Colonic mucosa (tissue), 4 donors: ENCODE results near the gene METRNL. TPM values are rescaled to one million over a fixed set of nuclear protein-coding genes. Genes with fewer than 3 reads are reported as not detected.

ENCODE experiments used
- DNase-seq: peaks from one replicate; pipeline ENCODE4 v3.0.0-alpha.2; 2020
- H3K27ac ChIP-seq: fragments of 200-600 bp; one replicate; pipeline ENCODE4 v1.8.0; 2021
- H3K27me3 ChIP-seq: fragments of 200-600 bp; one replicate; pipeline ENCODE4 v1.8.0; 2021
- H3K36me3 ChIP-seq: fragments of 200-600 bp; one replicate; pipeline ENCODE4 v1.8.0; 2021
- H3K4me1 ChIP-seq: fragments of 200-600 bp; one replicate; pipeline ENCODE4 v1.8.0; 2021; ENCODE audit warnings: mild to moderate bottlenecking
- H3K4me3 ChIP-seq: fragments of 200-600 bp; one replicate; pipeline ENCODE4 v1.8.0; 2021
- H3K9ac ChIP-seq, 2 donors: one replicate each; pipeline ENCODE4 v1.7.0; 2013; ENCODE audit warnings: control low read depth in 2 of 2, low read depth in 2 of 2, low read length in 2 of 2
- H3K9me3 ChIP-seq: fragments of 200-600 bp; one replicate; pipeline ENCODE4 v1.8.0; 2021
- intact Hi-C: fragments of 100-400 bp; cut with DNase I; formaldehyde crosslinking; loops from one replicate; pipeline ENCODE4 v1.14.1; 2022
- total RNA-seq, 2 donors: library from RNA; stranded (reverse); fragmentation: NEBNext Ultra II Directional in 1 of 2; extraction: Animal tissue kit (Norgen Biotek cat#: 25700) in 1 of 2; gene quantifications; one replicate each; pipeline ENCODE4 v1.2.1, GENCODE V29; 2021
- TF ChIP-seq, protein P1 (sequence below): fragments of 200-600 bp; IDR thresholded peaks from one replicate; pipeline ENCODE4 v1.8.0; 2022; ENCODE audit warnings: antibody characterized with exemption, mild to moderate bottlenecking
- donor health status: healthy.
- donor health status: DM: no; HTN: no; CAD: no.
- donor health status: DM: no; HTN: no; CAD: no.

The METRNL gene
- total RNA-seq, 2 donors from 2014 or later = 84.2 to 87.2 TPM

DNA sequence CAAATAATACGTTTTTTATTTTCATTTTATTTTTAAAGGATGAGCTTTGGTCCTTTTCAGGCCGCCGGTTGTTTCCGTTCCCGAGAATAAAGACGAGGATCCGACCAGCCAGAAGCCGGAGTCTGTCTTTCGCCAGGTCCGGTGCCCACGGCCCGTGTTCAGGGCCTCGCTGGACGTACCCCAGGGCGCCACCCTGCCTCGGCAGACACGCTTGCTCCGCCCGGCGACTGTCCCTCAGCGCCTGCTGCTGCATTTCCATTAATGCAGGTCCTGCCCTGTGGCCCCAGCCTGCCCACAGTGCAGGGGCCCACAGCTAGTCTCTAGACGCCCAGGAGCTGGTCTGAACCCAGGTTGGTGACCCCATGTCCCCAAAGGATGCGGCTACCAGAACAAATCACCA is 15.6 kb downstream of the METRNL start:
- intact Hi-C loops = no loop called here
- Histone ChIP-seq H3K9ac (no peak overlapping the region), H3K4me1 (peaks cover 23% of the 10 kb centered on the region), H3K36me3 (peaks cover 6% of the 10 kb centered on the region), H3K4me3 (no peak overlapping the region), H3K9me3 (no peaks in the 10 kb centered on the region), H3K27ac (no peak overlapping the region), H3K27me3 (peaks cover 18% of the 10 kb centered on the region)
- TF ChIP-seq, protein P1, sequence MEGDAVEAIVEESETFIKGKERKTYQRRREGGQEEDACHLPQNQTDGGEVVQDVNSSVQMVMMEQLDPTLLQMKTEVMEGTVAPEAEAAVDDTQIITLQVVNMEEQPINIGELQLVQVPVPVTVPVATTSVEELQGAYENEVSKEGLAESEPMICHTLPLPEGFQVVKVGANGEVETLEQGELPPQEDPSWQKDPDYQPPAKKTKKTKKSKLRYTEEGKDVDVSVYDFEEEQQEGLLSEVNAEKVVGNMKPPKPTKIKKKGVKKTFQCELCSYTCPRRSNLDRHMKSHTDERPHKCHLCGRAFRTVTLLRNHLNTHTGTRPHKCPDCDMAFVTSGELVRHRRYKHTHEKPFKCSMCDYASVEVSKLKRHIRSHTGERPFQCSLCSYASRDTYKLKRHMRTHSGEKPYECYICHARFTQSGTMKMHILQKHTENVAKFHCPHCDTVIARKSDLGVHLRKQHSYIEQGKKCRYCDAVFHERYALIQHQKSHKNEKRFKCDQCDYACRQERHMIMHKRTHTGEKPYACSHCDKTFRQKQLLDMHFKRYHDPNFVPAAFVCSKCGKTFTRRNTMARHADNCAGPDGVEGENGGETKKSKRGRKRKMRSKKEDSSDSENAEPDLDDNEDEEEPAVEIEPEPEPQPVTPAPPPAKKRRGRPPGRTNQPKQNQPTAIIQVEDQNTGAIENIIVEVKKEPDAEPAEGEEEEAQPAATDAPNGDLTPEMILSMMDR = no peak
- DNase-seq = no peak

DNA sequence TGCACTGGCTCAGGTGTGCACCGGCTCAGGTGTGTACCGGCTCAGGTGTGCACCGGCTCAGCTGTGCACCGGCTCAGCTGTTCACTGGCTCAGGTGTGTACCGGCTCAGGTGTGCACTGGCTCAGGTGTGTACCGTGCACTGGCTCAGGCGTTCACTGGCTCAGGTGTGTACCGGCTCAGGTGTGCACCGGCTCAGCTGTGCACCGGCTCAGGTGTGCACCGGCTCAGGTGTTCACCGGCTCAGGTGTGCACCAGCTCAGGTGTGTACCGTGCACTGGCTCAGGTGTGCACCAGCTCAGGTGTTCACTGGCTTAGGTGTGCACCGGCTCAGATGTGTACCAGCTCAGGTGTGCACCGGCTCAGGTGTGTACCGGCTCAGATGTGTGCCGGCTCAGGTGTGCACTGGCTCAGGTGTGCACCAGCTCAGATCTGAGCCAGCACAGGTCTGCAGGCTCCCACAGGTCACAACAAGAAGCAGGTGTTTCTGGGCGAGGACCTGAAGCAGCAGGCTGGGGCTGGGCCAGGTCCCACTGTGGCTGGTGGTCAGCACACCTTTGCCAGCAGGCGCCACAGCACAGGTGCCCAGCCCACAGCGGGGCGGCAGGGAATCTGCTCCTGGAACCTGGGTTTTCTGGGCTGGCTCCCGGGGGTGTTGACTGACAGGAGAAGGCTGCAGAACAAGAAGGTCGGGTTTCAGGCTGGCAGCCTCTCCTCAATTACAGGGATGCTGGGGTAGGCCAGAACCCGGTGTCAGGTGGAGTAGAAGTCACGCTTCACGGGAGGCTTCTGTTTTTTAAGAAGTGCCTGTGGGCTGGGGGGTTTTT is 17.2 kb downstream of the METRNL start:
- DNase-seq = peak; percentile 66
- H3K27me3 ChIP-seq = peaks cover 20% of the 10 kb centered on the region
- no peak overlapping the region for H3K4me3 ChIP-seq
- H3K27ac ChIP-seq = no peak overlapping the region
- no peak overlapping the region for H3K9ac ChIP-seq
- H3K9me3 ChIP-seq = no peaks in the 10 kb centered on the region
- H3K36me3 ChIP-seq = peaks cover 6% of the 10 kb centered on the region
- TF ChIP-seq, protein P1 = no peak
- H3K4me1 ChIP-seq = peaks cover 26% of the 10 kb centered on the region
- intact Hi-C loops = no loop called here

DNA sequence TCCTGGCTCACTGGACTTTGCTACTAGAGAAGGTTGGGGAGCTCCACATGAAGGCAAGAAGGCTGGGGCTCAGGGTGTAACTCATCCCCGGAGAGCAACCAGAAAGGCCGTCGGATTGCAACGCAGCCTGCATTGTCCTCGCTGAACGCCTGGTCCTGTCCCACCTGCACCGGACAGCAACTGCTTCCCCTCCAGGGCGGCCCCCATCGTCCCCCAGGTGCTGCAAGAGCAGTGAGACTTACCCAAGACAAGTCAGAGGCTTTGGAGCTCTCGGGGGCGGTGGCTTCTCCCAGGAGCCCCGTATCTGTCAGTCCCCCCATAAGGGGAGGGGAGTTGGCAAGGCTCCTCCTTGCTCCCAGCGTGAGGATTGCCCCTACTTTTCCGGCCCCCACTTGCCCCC is 18.4 kb downstream of the METRNL start:
- Histone ChIP-seq H3K4me3 (no peak overlapping the region), H3K27me3 (peaks cover 20% of the 10 kb centered on the region), H3K9me3 (no peaks in the 10 kb centered on the region), H3K9ac (no peak overlapping the region), H3K4me1 (peaks cover 28% of the 10 kb centered on the region), H3K27ac (no peak overlapping the region), H3K36me3 (peaks cover 6% of the 10 kb centered on the region)
- DNase-seq = no peak
- TF ChIP-seq, protein P1 = no peak
- intact Hi-C loops = no loop called here

DNA sequence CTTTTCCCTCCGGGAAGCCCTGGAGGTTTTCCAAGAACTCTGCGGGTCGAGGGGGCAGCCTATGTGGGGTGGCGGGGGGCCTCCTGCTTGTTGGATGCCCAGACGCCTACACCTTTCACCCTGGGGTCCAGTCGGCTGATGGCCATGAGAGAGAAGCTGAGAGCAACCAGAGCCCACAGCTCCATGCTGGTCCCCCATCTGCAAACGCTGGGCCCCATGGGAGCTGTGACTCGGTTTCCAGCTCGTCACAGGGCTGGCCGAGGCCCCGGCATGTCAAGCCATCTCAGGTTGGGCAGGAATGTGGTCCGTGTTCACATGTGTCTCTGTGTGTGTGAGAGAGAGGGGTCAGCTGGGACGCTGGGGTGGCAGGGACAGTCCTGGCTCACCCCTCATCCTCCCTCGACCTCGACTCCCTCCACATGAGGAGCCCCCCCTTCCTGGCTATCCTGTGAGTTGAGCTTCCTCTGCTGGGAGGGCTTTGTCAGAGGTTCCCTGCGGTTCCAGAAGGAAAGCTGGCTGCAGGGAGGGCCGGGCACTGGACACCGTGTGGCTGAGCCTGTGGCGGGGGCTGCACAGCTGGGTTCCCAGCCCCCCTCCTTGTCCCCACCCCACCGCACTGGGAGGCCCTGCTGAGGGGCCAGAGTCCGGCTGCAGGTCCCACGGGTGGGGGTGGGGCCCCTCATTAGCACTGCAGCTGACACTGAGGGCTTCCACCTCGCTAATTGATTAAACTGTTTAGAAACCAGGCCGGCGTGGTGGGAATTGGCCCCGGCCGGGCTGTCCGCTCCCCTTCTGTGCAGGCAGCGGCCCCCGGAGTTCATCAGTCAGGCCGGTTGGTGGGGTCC is 19.1 kb downstream of the METRNL start:
- Histone ChIP-seq H3K4me3 (no peak overlapping the region), H3K4me1 (peaks cover 28% of the 10 kb centered on the region)
- DNase-seq = no peak

DNA sequence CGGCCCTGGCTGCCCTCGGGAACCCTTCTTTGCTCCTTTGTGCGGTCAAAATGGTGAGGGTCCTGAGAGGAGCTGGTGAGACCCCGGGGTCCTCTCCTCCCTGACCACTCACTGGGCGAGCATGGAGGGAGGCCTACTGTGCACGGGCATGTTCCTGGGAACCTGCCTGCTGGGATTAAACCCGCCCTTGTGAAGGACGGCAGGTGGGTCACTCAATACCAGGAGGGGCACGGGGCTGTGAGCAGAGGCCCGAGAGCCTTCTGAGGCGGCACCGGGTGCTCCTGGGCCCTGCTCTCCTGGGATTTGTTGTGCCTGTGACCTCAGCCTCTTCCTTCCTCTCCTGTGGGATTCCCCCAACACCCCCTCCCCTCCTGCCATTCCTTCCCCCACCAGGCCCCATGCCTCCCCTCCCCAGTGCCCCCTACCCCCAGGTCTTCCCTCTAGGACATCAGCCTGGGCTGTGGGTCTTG is 19.7 kb downstream of the METRNL start:
- no peaks in the 10 kb centered on the region for H3K9me3 ChIP-seq
- no peak for DNase-seq
- H3K36me3 ChIP-seq = peaks cover 4% of the 10 kb centered on the region
- H3K4me3 ChIP-seq = no peak overlapping the region
- peaks cover 28% of the 10 kb centered on the region for H3K4me1 ChIP-seq
- peaks cover 20% of the 10 kb centered on the region for H3K27me3 ChIP-seq
- H3K27ac ChIP-seq = no peak overlapping the region
- TF ChIP-seq, protein P1 = no peak
- intact Hi-C loops = no loop called here
- H3K9ac ChIP-seq = peak overlapping the region in 1 of 2 donors; percentile 63

More for the DNA sequence above, 19.1 kb downstream of the METRNL start:
- TF ChIP-seq, protein P1 = no peak
- H3K9me3 ChIP-seq = no peaks in the 10 kb centered on the region
- H3K9ac ChIP-seq = no peak overlapping the region
- intact Hi-C loops = no loop called here
- H3K36me3 ChIP-seq = peaks cover 6% of the 10 kb centered on the region
- H3K27me3 ChIP-seq = peaks cover 20% of the 10 kb centered on the region
- H3K27ac ChIP-seq = no peak overlapping the region
